Transverse colon (tissue), 4 donors: ENCODE results near the gene CASK. TPM values are rescaled to one million over a fixed set of nuclear protein-coding genes. Genes with fewer than 3 reads are reported as not detected.

ENCODE experiments used
- DNase-seq: peaks from one replicate; pipeline ENCODE4 v3.0.0-alpha.2; 2019
- H3K27ac ChIP-seq, 4 donors: fragments of 200-600 bp; sonication (generic); 2 replicates each; pipeline ENCODE4 v1.5.1; 2016 to 2018; ENCODE audit warnings: inconsistent platforms in 4 of 4
- H3K27me3 ChIP-seq: fragments of 200-600 bp; sonication (generic); 2 replicates; pipeline ENCODE4 v1.5.1; 2017; ENCODE audit warnings: inconsistent platforms
- H3K36me3 ChIP-seq, 4 donors: fragments of 200-600 bp; sonication (generic); 2 replicates each; pipeline ENCODE4 v1.5.1; 2017 to 2019; ENCODE audit warnings: inconsistent platforms in 4 of 4
- H3K4me1 ChIP-seq, 4 donors: fragments of 200-600 bp; sonication (generic); 2 replicates each; pipeline ENCODE4 v1.5.1; 2017 to 2020; ENCODE audit warnings: inconsistent platforms in 4 of 4
- H3K4me3 ChIP-seq, 4 donors: fragments of 200-600 bp; sonication (generic); 1 replicate in 1 of 4; 2 replicates in 3 of 4; pipeline versions ENCODE4 v1.5.1 to v1.6.1; 2017 to 2019; ENCODE audit warnings: inconsistent platforms in 4 of 4
- H3K9me3 ChIP-seq, 2 donors: fragments of 200-600 bp; sonication (generic); 2 replicates each; pipeline ENCODE4 v1.5.1; 2017 to 2019; ENCODE audit warnings: inconsistent platforms in 2 of 2
- EP300 ChIP-seq: sonication (generic); formaldehyde crosslinking; IDR thresholded peaks from one replicate; pipeline ENCODE4 v1.6.1; 2017; ENCODE audit warnings: antibody characterized with exemption, low read depth
- POLR2A ChIP-seq: fragments of 450-650 bp; IDR thresholded peaks from one replicate; pipeline ENCODE4 v1.6.1; 2016; ENCODE audit warnings: antibody characterized with exemption, mild to moderate bottlenecking, moderate library complexity
- POLR2AphosphoS5 ChIP-seq, 3 donors: sonication (generic); formaldehyde crosslinking; IDR thresholded peaks; one replicate each; pipeline ENCODE4 v1.6.1; 2016; ENCODE audit warnings: antibody characterized with exemption in 3 of 3
- WGBS, 2 donors: methylation state at CpG; one replicate each; pipeline ENCODE4 v1.1.5; 2018; ENCODE audit warnings: low coverage in 1 of 2; 5-methylcytosine and 5-hydroxymethylcytosine counted together
- in situ Hi-C, 4 donors: fragments of 200-750 bp; cut with MboI; loops; one replicate each; pipeline versions ENCODE4 v1.15.0 to v1.15.1; 2017; ENCODE audit warnings: low sequenced_read_pairs in 3 of 4, low pct_ligation_motif_present in 1 of 4, low pct_unique_long_range_greater_than_20kb in 1 of 4
- intact Hi-C: fragments of 100-400 bp; cut with DNase I; formaldehyde crosslinking; loops from one replicate; pipeline ENCODE4 v1.15.1; 2023; ENCODE audit warnings: low total_unique reads
- total RNA-seq, 4 donors: library from RNA; depleted of rRNA; stranded (reverse); fragments of >200 nt; gene quantifications; one replicate each; pipeline ENCODE4 v1.1.0, GENCODE V29; 2016
- TF ChIP-seq, protein P1 (sequence below), 5 experiments: fragments of 200-600 bp in 3 of 5; fragments of 450-650 bp in 2 of 5; sonication (generic) in 3 of 5; IDR thresholded peaks; 1 replicate in 2 of 5; 2 replicates in 3 of 5; pipeline ENCODE4 v1.5.1; 2016 to 2017; ENCODE audit warnings: antibody characterized with exemption in 5 of 5, inconsistent platforms in 3 of 5, mild to moderate bottlenecking in 2 of 5, moderate library complexity in 1 of 5

CASK gene
- total RNA-seq, 4 donors from 2014 or later = 26.6 to 86.1 (median 56.3) TPM

DNA sequence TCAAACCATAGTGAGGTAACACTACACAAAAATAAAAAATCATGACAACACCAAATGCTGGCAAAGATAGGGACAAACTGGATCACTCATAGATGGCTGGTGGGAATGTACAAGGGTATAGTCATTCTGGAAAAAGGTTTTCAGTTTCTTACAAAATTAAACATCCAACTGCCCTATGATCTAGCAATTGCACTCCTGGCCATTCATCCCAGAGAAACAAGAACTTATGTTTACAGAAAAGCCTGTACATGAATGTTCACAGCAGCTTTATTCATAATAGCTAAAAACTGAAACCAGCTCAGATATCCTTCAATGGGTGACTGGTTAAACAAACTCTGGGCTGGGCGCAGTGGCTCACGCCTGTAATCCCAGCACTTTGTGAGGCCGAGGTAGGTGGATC is 432.9 kb downstream of the CASK start:
- Histone ChIP-seq H3K36me3 (no peaks in the 10 kb centered on the region), H3K27ac (no peak overlapping the region), H3K4me1 (no peaks in the 10 kb centered on the region), H3K27me3 (no peaks in the 10 kb centered on the region), H3K4me3 (no peak overlapping the region), H3K9me3 (no peaks in the 10 kb centered on the region)
- TF ChIP-seq, protein P1, sequence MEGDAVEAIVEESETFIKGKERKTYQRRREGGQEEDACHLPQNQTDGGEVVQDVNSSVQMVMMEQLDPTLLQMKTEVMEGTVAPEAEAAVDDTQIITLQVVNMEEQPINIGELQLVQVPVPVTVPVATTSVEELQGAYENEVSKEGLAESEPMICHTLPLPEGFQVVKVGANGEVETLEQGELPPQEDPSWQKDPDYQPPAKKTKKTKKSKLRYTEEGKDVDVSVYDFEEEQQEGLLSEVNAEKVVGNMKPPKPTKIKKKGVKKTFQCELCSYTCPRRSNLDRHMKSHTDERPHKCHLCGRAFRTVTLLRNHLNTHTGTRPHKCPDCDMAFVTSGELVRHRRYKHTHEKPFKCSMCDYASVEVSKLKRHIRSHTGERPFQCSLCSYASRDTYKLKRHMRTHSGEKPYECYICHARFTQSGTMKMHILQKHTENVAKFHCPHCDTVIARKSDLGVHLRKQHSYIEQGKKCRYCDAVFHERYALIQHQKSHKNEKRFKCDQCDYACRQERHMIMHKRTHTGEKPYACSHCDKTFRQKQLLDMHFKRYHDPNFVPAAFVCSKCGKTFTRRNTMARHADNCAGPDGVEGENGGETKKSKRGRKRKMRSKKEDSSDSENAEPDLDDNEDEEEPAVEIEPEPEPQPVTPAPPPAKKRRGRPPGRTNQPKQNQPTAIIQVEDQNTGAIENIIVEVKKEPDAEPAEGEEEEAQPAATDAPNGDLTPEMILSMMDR (IDR thresholded peaks at IDR 0.05) = no peak
- TF ChIP-seq POLR2A = no peak
- TF ChIP-seq POLR2AphosphoS5 (IDR thresholded peaks at IDR 0.05) = no peak
- no peak for TF ChIP-seq EP300
- 70% methylated on average over 3 of the region's 3 CpGs; no CpG with 5 or more reads in 1 of the 2 donors for WGBS, 2 donors
- in situ Hi-C loops (no loop called here), intact Hi-C loops (no loop called here)
- DNase-seq = no peak

DNA sequence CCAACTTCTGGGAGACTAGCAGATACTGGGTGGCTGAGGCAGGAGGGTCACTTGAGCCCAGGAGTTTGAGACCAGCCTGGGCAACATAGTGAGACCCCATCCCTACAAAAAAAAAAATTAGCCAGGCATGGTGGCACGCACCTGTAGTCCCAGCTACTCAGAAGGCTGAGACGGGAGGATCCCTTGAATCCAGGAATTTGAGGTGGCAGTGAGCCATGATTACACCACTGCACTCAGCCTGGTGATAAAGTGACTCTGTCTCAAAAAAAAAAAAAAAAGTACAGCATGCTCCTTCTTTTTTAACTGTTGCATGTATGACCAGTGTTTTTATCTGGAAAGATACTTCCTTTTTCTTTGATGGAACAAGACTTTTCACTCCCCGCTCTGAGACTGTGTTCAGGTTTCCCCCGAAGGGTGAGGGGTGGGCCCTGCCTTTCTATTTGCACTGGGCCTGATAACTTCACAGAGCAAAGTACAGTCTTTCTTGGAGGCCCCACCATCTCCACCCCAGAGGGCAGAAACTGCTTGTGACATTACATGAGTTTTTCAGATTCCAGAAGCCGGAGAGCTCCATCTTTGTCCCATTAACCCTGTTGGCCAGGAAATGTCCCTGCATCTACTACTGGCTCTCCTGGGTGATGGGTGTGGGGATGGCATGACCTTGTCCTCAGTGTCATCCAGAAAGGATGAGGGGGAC is 441.1 kb downstream of the CASK start:
- Histone ChIP-seq H3K9me3 (no peaks in the 10 kb centered on the region), H3K4me1 (no peaks in the 10 kb centered on the region), H3K36me3 (no peaks in the 10 kb centered on the region), H3K27ac (no peak overlapping the region), H3K27me3 (no peaks in the 10 kb centered on the region), H3K4me3 (no peak overlapping the region)
- intact Hi-C loops = no loop called here
- TF ChIP-seq POLR2AphosphoS5 (IDR thresholded peaks at IDR 0.05) = no peak
- TF ChIP-seq POLR2A = no peak
- TF ChIP-seq, protein P1 (IDR thresholded peaks at IDR 0.05) = no peak
- TF ChIP-seq EP300 = no peak
- WGBS, 2 donors = 61 to 100% methylated on average over 1 to 5 of the region's 5 CpGs
- no peak for DNase-seq
- in situ Hi-C loops = no loop called here

GRCh38 chrX:41481264-41482109 is 441.9 kb downstream of the CASK start:
- H3K9me3 ChIP-seq = no peaks in the 10 kb centered on the region
- H3K27me3 ChIP-seq = no peaks in the 10 kb centered on the region
- in situ Hi-C loops (no loop called here), intact Hi-C loops (no loop called here)
- H3K36me3 ChIP-seq = no peaks in the 10 kb centered on the region
- no peak overlapping the region for H3K4me3 ChIP-seq
- H3K4me1 ChIP-seq = no peaks in the 10 kb centered on the region
- no peak overlapping the region for H3K27ac ChIP-seq
- WGBS, 2 donors = 79% methylated on average over 6 of the region's 6 CpGs; no CpG with 5 or more reads in 1 of the 2 donors
- TF ChIP-seq POLR2AphosphoS5 (IDR thresholded peaks at IDR 0.05) = no peak
- no peak for TF ChIP-seq POLR2A
- TF ChIP-seq, protein P1 (IDR thresholded peaks at IDR 0.05) = peak in 1 of 5 experiments; percentile 28
- DNase-seq = no peak

DNA sequence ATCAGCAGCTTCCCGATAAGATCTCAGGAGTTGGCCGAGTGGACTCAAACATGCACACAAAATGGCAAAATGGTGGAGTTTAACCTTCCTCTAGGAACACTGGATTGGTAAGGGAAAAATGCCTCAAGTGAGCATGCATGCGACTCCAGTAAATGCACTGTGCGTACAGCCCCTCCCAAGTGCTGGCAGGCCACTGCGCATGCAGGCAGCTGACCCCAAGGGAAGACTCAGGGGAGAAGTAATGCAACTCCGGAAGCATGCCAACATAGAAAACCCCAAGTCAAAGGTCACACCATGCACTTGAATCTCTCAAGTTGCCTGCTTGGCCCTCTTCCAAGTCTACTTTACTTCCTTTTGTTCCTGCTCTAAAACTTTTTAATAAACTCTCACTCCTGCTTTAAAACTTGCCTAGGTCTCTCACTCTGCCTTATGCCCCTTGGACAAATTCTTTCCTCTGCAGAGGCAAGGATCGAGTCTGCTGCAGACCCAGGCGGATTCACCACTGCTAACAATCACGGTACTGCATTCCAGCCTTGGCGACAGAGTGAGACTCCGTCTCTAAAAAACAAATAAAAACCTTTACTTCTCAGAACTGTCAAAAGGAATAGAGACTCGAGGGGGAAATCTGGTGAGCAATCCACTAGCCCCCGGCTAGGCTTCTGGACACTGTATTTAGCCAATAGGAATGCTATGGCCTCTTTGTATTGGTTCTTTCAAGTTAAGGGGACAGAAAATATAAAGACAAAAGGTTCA is 442.7 kb downstream of the CASK start:
- Histone ChIP-seq H3K9me3 (no peaks in the 10 kb centered on the region), H3K27ac (no peak overlapping the region), H3K27me3 (no peaks in the 10 kb centered on the region), H3K36me3 (no peaks in the 10 kb centered on the region), H3K4me3 (no peak overlapping the region), H3K4me1 (no peaks in the 10 kb centered on the region)
- WGBS, 2 donors = 92% methylated on average over 13 of the region's 13 CpGs; no CpG with 5 or more reads in 1 of the 2 donors
- intact Hi-C loops (no loop called here), in situ Hi-C loops (no loop called here)
- no peak for DNase-seq
- TF ChIP-seq POLR2A (no peak), POLR2AphosphoS5 (IDR thresholded peaks at IDR 0.05) (no peak)
